HT1080 (cell line): ENCODE data around the gene NOC2L. TPM values are rescaled to one million over a fixed set of nuclear protein-coding genes. Genes with fewer than 3 reads are reported as not detected.

Experiments used
- DNase-seq: peaks from one replicate; pipeline ENCODE4 v3.0.0-alpha.2; 2015; ENCODE audit warnings: low read depth
- total RNA-seq: library from RNA; depleted of rRNA; stranded (reverse); fragments of >200 nt; shearing (Covaris generic); gene quantifications from 2 replicates; pipeline ENCODE4 v1.2.3, GENCODE V29; 2014

Gene NOC2L
- total RNA-seq, 1 experiment from 2014 or later, result 312 TPM

- no peak for DNase-seq
These were observed 16.3 kb upstream of the NOC2L start for GRCh38 chr1:975365-975764.

GRCh38 chr1:974687-975328, 15.8 kb upstream of the NOC2L start:
- DNase-seq, result no peak

DNA sequence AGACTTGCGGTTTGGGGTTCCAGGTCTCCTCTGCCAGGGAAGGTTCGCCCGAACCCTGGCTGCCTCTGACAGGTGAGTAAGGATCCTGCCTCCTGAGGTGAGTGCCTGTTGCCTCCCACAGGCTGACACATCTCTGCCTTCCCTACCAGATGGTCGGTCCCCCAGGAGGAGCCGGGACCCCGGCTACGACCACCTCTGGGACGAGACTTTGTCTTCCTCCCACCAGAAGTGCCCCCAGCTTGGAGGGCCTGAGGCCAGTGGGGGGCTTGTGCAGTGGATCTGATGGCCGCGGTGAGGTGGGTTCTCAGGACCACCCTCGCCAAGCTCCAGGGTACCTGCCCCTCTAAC, 15.2 kb upstream of the NOC2L start:
- DNase-seq, result no peak

GRCh38 chr1:973459-974292, 14.6 kb upstream of the NOC2L start:
- DNase-seq, result no peak

DNA sequence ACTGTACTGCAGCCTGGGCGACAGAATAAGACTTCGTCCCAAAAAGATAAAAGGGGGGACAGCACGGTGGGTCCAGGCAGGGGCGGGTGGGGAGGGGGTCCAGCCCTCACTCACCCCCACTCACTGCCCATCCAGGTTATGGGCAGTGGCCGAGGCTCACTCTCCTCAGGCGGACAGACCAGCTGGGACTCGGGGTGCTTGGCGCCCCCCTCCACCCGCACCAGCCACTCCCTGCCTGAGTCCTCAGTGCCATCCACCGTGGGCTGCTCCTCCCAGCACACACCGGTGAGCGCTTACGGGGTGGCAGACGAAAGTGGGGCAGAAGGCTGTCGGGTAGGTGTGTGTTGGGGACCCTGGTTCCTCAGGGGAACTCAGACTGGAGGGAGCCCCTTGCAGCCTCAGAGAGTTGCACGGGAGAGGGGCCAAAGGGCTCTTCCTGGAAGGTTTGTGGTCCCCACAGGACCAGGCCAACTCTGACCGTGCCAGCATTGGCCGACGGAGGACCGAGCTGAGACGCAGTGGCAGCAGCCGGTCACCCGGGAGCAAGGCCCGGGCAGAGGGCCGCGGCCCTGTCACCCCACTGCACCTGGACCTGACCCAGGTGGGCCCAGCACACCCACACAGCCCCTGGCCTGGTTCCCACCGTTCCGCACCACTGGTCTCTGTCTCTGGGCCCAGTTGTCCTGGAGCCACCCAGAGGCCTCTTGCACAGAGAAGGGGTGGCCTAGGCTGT, 13.8 kb upstream of the NOC2L start:
- DNase-seq, result no peak

GRCh38 chr1:971751-972506, 12.9 kb upstream of the NOC2L start:
- no peak for DNase-seq

GRCh38 chr1:970973-971730, 12.1 kb upstream of the NOC2L start:
- DNase-seq, result no peak

DNA sequence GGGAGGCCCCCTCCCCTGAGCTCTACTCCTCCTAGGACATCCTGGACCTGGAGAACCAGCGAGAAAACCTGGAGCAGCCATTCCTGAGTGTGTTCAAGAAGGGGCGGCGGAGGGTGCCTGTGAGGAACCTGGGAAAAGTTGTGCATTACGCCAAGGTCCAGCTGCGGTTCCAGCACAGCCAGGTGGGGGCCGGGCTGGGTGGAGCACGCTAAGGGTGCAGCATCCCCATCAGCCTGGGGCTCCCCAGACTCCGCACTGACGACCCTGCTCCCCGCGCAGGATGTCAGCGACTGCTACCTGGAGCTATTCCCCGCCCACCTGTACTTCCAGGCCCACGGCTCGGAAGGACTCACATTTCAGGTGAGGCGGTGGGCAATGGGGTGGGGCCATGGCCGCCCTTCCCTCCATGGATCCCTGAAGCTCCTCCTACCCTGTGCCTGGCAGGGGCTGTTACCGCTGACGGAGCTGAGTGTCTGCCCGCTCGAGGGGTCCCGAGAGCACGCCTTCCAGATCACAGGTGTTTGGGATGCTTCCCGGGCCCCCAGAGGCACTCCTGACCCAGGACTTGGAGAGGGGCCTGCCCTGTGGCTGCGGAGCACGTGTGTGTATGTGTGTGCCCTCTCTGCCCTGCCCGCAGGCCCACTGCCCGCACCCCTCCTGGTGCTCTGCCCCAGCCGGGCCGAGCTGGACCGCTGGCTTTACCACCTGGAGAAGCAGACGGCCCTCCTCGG, 11.4 kb upstream of the NOC2L start:
- no peak for DNase-seq

DNA sequence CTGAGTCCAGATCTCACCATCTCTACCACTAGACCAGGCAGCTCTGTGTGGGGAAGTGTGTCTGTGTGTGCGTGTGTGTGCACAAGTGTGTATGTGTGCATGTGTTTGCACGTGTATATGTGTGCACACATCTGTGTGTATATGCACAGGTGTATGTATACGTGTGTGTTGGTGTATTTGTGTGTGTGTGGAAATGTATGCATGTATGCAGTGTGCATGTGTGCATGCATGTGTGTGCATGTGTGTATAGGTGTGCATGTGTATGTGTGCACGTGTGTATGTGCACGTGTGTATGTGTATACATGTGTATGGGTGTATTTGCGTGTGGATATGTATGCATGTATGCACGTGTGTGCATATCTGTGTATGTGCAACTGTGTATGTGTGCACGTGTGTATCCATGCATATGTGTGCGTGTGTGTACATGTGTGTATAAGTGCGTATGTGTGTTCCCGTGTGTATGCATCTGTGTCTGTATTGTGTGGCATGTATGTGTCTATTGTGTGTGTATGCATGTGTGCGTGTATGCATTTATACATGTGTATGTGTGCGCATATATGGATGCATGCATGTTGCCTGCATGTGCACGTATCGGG, 10.3 kb upstream of the NOC2L start:
- DNase-seq, result no peak

DNA sequence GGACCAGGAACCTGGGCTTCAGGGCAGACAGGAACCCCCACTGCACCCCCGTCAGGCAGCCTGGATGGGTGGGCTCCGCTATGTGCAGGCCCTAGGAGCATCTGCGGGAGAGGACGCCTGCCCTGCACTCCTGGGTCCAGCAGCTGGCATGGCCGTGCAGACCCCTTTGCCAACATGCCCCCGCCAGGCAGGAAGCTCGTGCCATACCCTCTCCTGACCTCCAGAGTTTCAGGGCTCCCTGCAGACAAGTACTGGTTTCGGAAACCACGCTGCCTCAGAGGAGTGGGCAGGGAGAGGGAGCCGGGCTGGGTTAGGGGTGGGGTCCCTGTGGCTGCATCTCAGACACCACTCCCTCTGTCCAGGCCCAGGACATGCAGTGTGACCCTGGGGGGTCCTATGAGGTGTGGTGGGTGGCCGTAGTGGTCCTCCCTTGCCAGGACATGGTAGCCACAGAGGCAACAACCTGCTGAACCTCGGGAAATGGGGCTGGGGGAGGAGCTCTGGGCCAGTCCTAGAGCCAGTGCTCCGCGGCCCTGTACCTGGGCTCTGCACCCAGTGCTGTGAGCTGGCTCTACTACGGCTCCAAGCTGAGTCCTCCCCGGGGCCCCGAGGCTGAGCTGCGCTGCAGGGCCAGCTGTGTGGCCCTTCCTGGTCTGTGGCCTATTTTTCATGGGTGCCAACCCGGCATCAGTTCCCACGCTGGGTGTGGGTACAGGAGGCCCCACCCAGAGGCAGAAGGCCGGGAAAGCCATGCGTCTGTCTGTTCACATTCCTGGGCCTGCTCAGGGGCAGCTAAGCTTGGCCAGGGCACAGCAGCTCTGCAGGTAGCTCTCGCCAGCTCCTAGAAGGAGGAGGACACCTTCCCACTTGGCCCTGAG, 8.6 kb upstream of the NOC2L start:
- DNase-seq, result no peak

DNA sequence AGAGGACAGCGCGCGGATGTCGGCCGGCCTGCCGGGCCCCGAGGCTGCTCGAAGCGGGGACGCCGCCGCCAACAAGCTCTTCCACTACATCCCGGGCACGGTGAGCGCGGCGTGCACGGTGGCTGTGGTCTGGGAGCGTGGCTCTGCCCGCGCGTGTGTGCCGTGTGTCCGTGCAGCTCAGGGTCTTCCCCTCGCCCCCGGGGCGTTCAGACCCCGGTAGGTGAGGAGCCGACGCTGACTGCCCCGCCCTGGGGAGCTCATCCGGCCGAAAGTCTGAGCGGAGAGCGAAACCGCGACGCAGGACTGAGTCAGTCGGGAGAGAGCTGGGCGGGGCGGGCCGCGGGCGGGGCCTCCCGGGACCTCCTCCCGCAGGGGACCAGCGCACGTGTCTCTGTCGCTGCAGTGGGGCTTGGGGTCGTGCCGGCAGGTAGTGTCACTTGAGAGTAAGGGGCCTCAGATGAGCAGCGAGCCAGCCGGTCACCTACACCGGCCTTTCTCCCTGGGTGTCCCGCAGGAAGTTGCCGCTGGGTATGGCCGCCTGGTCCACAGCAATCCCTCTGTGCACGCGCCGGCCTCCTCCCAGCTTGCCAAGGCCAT, 7.7 kb upstream of the NOC2L start:
- peak; percentile 71 for DNase-seq

DNA sequence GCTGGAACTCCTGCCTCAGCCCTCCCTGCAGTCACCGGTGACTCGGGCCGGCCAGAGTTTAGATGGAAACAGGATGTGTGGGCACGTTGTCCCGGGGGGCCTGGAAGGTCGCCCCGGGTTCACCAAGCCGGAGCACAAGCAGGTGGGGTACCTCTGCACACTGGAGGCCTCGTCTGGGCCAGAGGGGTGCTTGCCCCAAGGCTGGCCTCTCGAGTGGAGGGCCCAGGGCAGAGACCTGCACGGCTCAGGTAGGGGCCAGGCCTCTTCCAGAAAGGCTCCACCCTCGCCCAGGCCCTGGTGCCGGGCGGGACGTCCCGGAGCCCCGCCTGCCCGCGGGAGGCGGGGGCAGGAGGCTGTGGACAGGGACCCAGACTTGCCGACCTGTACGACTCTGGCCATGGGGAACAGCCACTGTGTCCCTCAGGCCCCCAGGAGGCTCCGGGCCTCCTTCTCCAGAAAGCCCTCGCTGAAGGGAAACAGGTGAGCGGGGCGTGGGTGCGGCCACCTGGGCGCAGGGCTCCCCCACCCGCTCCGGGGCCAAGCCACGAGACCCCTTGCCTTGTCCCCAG, 7.2 kb upstream of the NOC2L start, which contains the start of gene PLEKHN1:
TSS of gene PLEKHN1 (plus strand) at position 348 of the 569 bp plus-strand sequence. CDS start at position 398, 50 bp downstream.
- peak; percentile 68 for DNase-seq

GRCh38 chr1:965526-966134, 6.6 kb upstream of the NOC2L start:
- no peak for DNase-seq

DNA sequence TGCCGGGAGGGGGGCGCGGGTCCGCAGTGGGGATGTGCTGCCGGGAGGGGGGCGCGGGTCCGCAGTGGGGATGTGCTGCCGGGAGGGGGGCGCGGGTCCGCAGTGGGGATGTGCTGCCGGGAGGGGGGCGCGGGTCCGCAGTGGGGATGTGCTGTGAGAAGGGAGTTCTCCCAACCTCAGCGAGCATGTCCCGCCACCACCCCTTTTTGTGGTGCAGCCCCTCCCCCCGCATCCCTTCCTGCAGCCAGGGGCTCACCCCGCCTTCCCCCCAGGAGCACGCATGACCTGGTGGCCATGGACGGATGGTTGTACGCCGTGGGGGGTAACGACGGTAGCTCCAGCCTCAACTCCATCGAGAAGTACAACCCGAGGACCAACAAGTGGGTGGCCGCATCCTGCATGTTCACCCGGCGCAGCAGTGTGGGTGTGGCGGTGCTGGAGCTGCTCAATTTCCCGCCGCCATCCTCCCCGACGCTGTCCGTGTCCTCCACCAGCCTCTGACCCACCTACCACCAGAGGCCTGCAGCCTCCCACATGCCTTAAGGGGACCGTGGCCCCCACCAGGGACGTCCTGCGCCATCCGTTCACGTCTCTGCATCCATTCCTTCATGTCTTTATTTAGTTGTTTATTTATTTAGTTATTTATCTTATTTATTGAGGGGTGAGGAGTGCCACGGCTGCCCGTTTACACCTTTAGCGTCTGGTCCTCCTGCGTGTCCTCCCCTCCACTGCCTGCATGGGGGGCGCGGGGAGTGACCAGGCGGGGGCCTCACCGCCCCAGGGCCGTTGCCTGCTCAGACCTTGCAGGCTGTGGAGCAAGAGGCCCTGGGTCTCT, 5.9 kb upstream of the NOC2L start:
- DNase-seq, result no peak

DNA sequence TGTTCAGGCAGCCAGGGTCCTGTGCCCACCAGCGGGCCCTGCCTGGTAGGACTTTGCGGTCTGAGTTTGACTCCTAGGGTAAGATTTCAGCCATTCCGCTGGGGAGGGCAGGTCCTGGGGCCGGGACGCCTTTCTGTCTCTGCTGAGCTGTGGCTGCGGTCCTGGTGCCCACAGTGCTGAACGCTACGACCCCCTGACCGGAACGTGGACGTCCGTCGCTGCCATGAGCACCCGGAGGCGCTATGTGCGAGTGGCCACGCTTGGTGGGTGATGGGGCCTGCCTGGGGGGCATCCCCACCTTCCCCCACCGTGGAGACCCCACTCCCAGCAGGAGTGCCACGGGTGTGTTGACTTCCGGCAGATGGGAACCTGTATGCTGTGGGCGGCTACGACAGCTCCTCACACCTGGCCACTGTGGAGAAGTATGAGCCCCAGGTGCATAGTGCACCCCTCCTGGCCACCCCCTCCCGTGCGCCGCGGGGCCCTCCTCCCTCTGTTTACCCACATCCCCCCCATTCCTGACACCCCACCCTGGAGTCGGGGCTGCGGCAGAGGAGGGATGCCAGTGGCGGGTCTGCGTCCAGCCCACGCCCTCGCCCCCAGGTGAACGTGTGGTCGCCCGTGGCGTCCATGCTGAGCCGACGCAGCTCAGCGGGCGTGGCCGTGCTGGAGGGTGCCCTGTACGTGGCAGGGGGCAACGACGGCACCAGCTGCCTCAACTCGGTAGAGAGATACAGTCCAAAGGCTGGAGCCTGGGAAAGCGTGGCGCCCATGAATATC, 4.9 kb upstream of the NOC2L start:
- DNase-seq, result no peak

DNA sequence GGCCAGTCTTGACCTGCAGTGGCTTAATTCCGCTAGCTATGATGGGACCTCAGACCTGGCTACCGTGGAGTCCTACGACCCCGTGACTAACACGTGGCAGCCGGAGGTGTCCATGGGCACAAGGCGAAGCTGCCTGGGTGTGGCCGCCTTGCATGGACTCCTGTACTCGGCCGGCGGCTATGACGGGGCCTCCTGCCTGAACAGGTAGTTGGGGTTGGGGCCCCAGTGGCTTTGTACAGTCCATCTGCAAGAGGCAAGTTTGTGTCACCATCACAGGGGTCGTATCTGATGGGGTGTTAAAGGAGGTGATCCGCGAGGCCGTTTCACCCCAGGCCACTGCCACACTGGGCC, 4.2 kb upstream of the NOC2L start:
- DNase-seq, result no peak
